NCI-H2081 treated with DMSO at 0.1 percent for 48 hours (cell line): ENCODE data around the gene TAPBP.
A peak's percentile ranks its signal among the peaks of the same experiment; 100 is the strongest.

ENCODE experiments used
- DNase-seq: peaks from one replicate; lab custom pipeline; 2025; lab: John Stamatoyannopoulos, UW

Gene TAPBP

DNA sequence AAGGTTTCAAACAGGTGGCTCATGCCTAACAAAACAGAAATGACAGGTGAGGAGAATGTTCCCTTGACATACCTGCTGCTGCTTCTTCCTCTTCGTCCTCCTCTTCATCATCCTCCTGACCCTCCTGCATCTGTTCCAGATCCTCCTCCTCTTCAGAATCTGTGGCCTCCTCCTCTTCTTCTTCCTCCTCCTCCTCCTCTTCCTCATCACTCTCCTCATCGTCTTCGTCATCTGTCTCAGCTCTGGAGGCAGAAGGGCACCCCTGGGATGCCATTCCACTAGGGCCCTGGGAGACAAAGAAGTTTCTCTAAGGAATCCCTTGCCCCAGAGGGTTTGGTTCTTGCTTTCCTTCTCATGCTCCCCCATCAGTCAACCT, 6.0 kb upstream of the TAPBP start:
- no peak for DNase-seq

DNA sequence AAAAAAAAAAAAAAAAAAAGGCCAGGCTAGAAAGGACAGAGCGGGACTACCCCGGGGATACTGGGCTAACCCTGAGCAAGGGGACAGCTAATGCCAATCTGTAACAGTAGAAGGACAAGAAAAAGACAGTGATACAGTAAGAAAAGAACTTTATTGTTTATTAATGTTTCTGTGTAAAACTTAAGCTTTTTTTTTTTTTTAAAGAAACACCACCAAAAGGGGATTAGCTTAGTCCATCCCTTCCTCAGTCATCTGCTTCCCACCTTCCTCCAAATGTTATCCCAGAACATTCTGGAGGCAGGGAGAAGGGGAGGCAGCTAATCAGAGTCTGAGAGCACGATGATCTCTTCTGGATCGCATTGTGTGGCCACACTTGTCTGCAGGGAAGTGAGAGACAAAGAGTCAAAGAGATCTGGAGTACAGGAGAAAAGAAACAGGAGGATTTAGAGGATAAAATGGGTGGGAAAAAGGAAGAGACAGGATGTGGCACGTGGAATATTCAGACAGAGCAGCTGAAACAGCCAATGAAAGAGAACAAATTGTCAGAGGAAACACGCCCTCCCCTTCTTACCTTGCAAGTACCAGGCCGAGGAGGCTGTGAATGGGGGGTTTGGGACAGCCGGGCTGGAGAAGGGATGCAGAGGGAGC, 4.7 kb upstream of the TAPBP start:
- DNase-seq: no peak

DNA sequence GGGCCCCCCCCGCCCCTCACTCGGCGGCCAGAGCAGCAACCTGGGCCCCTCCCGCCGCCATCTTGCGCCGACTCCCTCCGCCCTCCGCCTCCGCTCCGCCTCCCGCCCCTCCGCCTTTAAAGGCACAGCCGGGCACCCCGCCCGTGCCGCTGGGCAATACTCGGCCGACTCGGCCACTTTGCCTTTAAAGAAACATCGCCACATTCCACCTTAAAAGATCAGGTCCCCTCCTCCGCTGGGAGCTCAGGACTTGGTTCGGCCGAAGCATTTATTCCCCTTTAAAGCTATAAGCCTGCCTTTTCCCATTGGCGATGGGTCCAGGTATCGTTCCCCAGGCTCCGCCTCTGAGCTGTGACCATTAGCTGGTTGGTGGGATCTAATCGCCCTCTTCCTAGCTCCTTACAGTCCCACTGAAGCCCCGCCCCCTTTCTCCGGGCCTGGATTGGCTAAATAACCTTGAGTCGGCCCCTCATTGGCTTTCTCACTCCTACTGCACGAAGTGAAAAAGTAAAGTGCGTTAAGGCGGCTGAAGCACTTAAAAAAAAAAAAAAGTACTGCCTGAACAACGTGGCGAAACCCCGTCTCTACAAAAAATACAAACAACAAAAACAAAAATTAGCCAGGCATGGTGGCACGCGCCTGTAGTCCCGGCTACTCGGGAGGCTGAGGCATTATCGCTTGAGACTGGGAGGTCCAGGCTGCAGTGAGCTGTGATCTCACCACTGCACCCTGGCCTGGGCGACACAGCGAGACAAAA, 4.0 kb upstream of the TAPBP start, which contains the start of gene ZBTB22:
Gene ZBTB22, minus strand, starts transcription at position 76 of the 757 bp plus-strand sequence. CDS start 828 bp downstream, outside the sequence.
- DNase-seq: peak; percentile 87

DNA sequence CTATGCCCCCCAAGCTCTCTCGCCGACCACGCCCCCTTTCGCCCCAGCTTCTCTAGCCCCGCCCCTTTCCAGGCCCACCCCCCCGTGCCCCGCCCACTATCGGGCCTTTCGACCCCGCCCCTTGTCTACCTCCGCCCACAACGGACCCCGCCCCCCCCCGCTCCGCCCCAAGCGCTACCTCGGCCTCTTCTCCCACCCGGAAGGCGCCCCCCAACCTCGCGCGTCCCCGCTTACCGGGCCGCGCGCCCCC, 3.5 kb upstream of the TAPBP start:
- no peak for DNase-seq

DNA sequence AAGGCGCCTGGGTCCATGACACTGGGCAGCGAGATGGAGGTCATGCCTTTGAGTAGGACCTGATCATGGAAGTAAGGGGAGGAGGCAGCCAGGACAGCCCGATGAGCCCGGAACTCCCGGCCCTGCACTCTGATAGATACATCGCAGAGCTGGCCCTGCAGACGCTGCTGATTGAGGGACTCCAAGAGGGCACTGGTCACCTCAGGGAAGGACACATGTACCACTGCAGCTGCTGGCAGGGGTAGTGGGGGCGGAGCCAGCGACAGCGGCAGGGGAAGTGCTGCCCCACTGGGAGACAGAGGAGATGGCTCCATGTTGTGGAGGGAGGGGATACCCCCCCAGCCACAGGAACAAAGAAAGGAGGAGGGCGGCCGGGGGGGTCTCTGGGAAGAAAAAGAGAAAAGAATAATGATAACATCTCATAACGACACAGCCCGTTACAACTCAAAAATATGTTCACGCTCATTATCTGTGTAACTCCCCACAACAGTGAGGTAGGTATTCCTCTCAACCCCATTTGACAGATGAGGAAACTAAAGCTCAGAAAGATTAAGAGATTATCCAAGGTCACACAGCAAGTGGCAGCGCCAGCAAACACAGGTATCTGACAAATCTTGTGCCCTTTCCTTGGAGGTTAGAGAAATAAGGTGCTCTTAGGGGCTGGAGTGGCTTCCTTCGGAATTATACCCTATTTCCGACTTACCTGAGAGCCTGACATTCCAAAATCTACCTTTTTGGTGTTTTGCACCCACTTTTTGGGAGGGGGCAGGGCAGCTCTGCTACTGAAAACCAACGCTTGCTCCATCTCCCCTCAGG, 2.9 kb upstream of the TAPBP start:
- no peak for DNase-seq

DNA sequence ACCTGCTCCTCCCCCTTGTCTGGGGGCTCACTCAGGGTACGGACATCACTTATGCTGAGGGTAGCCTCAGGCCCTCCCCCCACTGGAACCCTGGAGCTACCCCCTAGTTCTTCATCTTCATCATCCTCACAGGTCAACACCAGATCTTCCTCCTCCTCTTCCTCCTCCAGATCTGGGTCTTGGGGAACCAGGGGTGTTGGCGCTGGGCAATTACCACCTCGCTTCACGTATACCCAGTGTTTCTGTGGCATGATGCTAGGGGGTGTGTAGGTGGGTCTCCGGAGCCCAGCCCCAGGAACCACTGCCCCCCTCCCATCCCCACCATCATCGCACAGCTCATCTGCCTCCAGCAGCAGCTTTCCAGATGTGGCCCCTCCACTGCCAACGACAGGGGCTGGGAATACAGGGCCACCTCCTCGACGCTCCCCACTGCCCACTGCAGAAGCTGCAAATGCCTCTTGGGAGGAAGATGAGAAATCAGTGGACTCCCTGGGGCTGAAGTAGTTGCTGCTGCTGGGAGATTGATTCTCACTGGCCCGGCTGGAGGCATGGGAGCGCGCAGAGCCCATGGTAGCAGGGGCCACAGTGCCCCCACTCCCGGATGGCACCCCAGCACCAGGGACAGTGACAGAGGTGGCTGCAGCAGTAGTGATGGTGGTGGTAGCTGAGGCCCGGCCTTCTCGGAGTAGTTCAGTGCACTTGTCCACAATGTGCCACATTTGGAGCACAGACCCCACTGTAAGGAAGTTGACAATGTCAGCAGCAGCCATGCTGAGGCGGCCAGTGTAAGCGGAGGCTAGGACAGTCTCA, 2.1 kb upstream of the TAPBP start:
- no peak for DNase-seq

DNA sequence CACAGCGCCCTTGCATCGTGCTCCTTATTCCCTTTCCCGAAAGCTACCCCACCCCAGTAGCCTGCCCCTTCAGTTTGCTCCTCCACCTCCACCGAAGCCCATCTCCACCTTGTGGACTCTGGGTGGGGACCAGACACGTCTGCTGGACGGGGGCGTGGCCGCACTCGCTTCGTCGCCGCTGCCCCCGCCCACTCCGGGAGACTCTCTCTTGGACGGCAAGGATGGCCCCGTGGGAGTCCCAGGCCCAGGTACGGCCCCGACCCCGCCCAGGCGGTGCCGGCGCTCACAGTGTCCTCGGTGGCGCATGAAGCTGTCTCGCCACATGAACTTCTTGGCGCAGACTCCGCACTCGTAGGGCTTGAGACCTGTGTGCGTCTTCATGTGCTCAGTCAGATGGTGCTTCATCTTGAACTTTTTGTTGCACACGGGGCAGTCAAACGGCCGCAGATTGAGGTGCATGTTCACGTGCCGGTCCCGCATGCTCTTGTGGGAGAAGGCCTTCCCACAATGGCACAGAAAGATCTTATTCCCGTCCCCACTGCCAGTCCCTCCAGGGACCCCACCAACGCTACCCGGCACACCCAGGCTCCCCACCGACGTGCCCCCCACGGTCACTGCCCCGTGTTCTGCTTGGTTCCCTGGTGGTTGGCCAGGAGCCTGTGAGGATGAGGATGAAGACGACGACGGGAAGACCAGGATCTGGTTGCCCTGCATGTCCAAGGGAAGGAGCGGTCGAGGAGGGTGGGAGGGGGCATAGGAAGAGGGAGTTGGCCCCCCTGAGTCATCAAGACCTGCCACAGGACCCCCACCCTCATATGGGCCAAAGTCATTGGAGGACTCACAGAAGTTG, 1.3 kb upstream of the TAPBP start:
- no peak for DNase-seq

DNA sequence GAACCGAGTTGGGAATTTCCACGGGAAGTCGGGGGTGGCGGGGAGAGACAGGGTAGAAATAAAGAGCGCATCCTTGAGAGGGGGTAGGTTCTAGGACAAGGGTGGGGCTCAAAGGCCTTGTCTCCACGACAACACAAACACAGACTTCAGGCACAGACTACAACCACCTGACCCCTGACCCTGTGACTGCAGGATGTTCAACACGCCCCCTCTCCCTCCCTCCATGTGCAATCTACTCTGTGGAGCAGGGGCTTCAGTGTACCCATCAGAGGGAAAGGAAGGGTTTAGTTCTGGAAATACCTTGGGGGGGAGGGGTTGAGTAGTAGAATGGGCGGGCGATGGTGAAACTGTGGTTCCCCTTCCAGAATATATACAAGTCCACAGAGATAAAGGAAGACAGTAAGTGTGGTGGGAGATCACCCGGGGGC, 651 bp upstream of the TAPBP start:
- no peak for DNase-seq

DNA sequence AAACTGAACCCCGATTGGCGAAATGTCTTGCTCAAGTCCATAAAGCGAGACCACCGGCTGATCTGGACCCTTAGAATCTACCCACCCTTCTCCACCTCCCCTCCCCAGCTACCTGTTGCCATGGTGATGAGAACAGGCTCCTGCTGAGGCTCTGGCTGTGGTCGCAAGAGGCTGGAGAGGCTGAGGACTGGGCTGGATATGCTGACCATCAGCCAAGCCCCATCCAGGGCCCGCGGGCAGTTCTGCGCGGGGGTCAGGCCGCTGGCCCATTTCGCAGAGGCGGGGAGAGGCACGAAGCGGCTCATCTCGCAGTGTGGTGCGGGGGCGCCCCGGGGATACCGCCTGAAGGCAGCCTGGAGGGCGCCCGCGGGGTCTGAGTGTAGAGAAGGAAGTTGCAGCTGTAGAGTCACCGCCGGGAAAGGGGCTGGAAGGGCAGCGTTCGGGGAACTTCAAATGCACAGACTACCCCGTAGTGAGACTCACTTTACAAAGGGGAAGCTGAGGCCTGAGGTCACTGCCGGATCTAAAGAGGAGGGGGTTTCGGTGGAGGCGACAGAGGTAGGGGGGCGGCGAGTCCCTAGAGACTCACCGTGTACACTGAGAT, 671 bp downstream of the TAPBP start:
- DNase-seq: no peak

DNA sequence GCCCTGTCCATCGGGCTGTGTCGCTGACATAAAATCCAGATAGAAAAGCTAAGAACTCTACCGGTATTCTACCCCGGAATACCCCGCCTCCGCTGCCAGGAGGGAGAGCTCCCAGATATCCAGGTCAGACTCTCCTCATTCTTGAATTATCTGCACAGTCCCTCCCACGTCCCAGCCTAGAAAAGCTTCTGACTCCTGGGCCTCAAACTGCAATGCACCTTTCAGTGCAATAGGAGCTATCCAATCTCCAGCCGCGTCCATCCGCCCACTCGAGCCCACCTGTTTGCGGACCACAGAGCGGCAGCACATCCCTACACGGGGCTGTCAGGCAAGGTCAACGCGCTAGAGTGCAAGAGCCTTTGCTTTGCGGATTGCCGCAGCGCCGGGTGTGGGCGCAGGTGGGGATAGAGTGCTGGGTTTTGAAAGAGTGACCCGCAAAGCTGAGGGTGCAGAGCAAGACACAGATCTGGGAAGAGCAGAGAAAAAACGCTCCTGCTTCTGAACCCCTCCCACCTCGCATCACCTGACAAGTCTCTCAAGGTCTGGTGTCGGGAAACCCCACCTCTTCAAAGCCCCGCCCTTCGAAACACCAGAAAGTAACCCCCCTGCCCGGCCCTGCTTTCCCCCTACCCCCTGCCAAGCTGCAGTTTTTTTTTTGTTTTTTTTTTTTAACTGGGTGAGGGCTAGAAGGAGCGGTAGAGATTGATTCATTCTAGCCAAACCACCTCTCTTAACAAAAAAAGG, 1.3 kb downstream of the TAPBP start:
- peak; percentile 29 for DNase-seq

DNA sequence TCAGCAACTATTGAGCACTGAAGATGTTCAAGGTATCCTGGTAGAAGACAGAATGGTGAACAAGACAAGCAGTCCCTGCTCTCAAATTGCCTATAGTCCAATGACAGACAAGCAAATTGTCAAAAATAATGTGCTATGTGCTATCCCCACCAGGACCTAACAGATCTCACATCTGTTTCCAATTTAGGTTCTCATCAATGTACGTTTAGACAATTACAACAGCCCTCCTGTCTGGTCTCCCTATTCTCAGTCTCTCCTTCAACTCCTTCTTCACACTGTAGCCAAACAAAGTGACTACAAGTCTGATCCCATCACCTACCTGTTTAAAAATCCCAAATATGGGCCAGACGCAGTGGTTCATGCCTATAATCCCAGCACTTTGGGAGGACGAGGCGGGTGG, 7.5 kb downstream of the TAPBP start:
- DNase-seq: no peak

DNA sequence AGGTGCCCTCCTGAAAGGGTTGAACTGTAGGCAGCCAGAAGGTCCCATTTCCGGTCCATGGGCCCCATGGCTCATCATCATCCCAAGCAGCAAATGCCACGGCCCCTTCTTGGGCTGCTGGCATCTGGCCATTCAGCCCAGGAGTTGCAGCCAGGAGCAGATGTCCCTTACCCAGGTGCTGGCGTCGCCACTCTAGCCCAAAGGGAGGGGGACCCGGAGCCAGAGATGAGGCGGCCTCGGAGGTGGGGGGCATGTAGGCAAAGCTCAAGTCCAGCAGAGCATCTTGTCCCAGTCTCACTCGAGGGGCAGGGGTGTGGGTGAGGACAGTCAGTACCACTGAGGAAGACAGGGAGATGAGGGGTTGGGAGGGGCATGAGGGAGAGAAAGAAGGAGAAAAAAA, 8.8 kb downstream of the TAPBP start:
- DNase-seq: no peak

DNA sequence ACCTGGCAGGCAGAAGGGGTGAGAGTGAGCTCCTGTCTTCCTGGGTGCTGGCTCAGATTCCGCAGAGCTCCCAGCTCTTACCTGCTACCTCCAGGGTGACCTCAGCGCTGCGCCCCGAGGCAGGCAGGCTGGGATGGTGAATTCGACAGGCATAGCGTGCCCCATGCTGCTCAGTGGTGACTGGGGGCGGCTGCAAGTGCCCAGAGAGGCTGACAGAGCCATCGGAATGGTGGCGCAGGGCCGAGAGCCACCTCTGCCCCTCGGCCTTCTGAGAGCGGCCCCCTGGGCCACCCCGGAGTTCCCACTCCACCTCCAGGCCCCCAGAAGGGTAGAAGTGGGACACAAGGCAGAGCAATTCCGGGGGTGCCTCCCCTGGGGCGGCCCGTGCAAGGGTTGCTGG, 9.7 kb downstream of the TAPBP start:
- no peak for DNase-seq

DNA sequence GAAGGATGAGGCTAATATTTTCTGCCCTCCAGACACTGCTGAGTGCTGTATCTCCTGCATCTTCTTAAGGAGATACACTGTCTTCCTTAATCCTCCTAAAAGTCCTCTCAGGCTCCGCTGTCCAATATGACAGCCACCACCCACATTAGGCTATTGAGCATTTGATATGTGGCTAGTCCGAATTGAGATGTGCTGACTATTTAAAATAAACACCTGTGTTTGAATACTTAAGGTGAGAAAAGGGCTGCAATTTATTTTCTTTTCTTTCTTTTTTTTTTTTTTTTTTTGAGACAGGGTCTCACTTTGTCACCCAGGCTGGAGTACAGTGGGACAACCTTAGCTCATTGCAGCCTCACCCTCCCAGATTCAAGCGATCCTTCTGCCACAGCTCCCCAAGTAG, 12.0 kb downstream of the TAPBP start:
- DNase-seq: no peak

DNA sequence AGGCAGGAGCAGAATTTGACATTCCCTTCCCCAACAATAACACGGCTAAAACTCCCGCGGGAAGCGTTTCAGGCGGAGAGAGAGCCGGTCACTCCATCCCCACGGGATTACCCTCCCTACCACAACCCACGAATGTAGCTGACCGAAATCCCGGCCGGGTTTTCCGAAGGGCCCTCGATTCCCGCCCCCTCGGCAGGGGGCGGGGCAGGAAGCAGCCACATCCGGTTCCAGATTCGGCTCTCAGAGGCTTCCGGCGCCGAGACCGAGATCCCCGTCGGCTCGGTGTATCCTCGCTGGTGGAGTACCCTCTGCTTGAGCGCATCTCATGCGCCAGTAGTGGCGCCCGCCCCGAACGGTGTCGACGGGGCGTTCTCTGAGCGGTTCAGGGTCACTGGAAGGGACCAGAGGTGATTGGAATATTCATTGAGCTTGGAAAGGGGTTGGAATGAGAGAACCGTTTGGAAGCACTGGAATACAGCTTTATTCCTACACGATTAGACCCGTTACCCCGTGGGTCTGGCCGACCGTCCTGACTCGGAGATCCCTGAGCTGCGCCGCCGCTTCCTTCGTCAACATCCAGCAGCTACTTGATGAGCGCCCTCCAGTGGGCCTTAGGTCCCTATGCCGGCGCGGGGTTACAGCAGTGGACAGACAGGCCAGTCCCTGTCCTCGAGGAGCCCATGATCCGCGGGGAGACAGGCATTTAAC, 14.5 kb downstream of the TAPBP start:
- peak; percentile 56 for DNase-seq

DNA sequence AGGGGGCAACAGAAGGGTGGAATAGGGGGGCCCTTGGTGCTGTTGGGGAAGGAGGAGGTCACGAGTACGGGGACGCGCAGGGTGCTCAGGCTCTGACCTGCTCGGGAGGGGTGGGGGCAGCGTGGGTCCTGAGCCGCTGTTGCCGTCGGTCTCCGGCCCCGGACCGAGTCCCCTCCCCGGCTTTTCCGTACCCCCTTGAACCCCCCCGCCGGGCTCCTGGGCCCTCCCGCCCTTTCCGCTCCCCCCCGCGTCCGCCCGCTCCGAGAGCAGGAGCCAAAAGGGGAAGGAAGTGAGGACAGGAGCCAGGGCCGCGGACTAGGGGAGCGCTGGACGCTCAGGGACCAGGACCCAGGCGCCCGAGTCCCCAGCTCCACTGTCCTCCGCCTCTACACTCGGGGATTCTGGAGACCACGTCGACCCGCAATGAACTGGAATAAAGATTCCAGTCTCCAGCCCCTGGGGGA, 15.1 kb downstream of the TAPBP start, which contains the start of gene RGL2:
Gene RGL2, minus strand, starts transcription at position 170 of the 464 bp plus-strand sequence. CDS start 332 bp downstream, outside the sequence.
- no peak for DNase-seq

DNA sequence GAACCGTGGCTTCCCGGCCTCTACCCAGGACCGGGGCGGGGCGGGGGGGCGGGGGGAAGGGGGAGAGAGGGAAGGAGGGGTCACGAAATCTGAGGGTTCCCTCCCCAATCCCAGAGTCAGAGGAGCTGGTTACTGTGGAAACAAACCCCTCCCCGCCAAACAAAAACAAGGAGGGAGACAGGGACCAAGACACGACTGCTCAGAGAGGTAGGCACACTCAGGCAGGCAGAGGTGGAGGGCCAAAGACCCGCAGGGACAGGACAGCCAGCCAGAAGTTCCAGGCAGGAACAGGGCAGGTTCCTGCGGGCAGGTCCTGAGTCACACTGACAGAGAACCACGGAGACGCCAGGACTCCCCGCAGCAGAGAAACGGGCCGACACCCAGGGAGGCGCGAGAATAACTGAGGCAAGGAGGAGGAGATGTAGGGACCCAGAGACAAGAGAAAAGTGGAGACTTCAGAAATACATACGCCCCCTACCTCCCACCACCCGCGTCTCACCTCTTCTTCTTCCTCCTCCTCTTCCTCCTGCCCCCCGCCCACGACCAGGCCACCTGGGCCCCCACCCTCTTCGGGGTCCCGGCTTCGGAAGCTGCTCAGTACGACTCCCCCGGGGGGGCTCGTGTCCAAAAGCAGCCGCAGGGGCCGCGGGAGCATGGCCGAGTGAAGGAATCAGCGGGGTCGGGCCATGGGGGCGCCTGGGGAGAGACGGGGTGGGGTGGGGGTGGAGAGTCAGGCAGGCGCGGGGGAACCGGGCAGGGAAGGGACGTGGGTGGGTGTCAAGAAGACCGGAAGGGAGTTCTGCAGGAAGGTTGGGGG, 15.7 kb downstream of the TAPBP start:
- DNase-seq: no peak

DNA sequence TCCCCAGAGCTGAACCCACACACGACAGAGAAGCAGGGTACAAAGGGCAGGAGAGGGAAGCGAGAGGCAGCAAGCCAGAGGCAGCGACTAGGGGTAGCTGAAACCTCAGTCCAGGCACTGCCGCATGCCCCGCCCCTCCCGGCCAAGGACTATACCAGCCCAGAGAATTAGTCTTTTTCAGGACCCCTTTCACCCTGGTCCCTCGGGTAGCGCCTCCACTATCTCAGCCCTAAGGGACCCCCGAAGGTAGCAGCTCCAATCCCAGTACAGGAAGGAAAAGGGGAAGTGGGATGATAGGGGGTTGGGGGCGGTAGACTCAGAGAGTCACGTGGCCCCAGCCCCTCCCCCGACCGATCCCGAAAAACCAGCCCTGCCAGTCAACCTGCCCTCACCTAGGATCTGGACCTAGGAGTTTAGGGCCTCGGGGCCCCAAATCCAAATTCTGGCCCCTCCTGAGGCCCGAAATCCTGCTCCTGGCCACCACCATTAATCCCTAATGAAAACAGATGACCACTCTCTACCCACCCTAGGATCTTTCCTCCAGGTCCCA, 16.4 kb downstream of the TAPBP start:
- DNase-seq: no peak
